Liver (tissue), 9 donors: ENCODE data around the gene TMCO1. TPM values are rescaled to one million over a fixed set of nuclear protein-coding genes. Genes with fewer than 3 reads are reported as not detected.
"Not testable (repeated sequence)": the region's sequence is repeated elsewhere in the genome, so short reads cannot be mapped to it uniquely, and the experiment has no call there.

Experiments used
- DNase-seq: peaks from one replicate; pipeline ENCODE4 v3.0.0-alpha.2; 2017; ENCODE audit warnings: low spot score
- H3K27ac ChIP-seq, 2 donors: one replicate each; pipeline ENCODE4 v1.7.0; 2013; ENCODE audit warnings: inconsistent platforms in 2 of 2, low read length in 2 of 2, control low read depth in 1 of 2, low read depth in 1 of 2, mild to moderate bottlenecking in 1 of 2
- H3K27me3 ChIP-seq, 4 donors: one replicate each; pipeline versions ENCODE4 v1.6.1 to v1.7.0; 2013; ENCODE audit warnings: low read length in 3 of 4, inconsistent platforms in 1 of 4, mild to moderate bottlenecking in 1 of 4, moderate library complexity in 1 of 4; ENCODE audit not compliant: control insufficient read depth in 4 of 4, insufficient read depth in 4 of 4
- H3K36me3 ChIP-seq, 4 donors: one replicate each; pipeline versions ENCODE4 v1.6.1 to v1.7.0; 2013; ENCODE audit warnings: low read length in 3 of 4, mild to moderate bottlenecking in 3 of 4, low read depth in 1 of 4, moderate library complexity in 1 of 4; ENCODE audit not compliant: control insufficient read depth in 4 of 4, insufficient read depth in 3 of 4
- H3K4me1 ChIP-seq, 4 donors: one replicate each; pipeline versions ENCODE4 v1.6.1 to v1.7.0; 2013; ENCODE audit warnings: low read length in 3 of 4, mild to moderate bottlenecking in 3 of 4, moderate library complexity in 1 of 4; ENCODE audit not compliant: control insufficient read depth in 4 of 4, insufficient read depth in 4 of 4
- H3K4me3 ChIP-seq, 3 donors: one replicate each; pipeline versions ENCODE4 v1.6.1 to v1.7.0; 2013; ENCODE audit warnings: low read length in 3 of 3, control low read depth in 1 of 3, low read depth in 1 of 3, mild to moderate bottlenecking in 1 of 3
- H3K9ac ChIP-seq, 2 donors: one replicate each; pipeline ENCODE4 v1.7.0; 2013; ENCODE audit warnings: low read length in 2 of 2, mild to moderate bottlenecking in 2 of 2, moderate library complexity in 2 of 2, control low read depth in 1 of 2, low read depth in 1 of 2
- H3K9me3 ChIP-seq, 4 donors: one replicate each; pipeline versions ENCODE4 v1.6.1 to v1.7.0; 2013; ENCODE audit warnings: low read length in 3 of 4; ENCODE audit not compliant: control insufficient read depth in 4 of 4
- ATF3 ChIP-seq: IDR thresholded peaks from 2 replicates; pipeline ENCODE4 v1.6.1; 2016; ENCODE audit warnings: antibody characterized with exemption
- CTCF ChIP-seq: fragments of 150-350 bp; IDR thresholded peaks from 2 replicates; pipeline ENCODE4 v1.5.1; 2017; ENCODE audit warnings: improper control_type of control experiment, low read depth, low read length; ENCODE audit not compliant: missing input control
- FOXA1 ChIP-seq: IDR thresholded peaks from 2 replicates; pipeline ENCODE4 v1.6.1; 2016; ENCODE audit warnings: antibody characterized with exemption
- HNF4A ChIP-seq, 2 donors: conservative IDR thresholded peaks; 2 replicates each; pipeline ENCODE4 v1.6.1; 2016; ENCODE audit warnings: antibody characterized with exemption in 2 of 2, mild to moderate bottlenecking in 2 of 2
- HNF4G ChIP-seq: IDR thresholded peaks from 2 replicates; pipeline ENCODE4 v1.6.1; 2016; ENCODE audit warnings: antibody characterized with exemption
- JUND ChIP-seq, 2 donors: IDR thresholded peaks; 2 replicates each; pipeline ENCODE4 v1.6.1; 2016; ENCODE audit warnings: antibody characterized with exemption in 2 of 2
- NR2F2 ChIP-seq: IDR thresholded peaks from 2 replicates; pipeline ENCODE4 v1.6.1; 2016; ENCODE audit warnings: antibody characterized with exemption
- REST ChIP-seq: IDR thresholded peaks from 2 replicates; pipeline ENCODE4 v1.6.1; 2016; ENCODE audit warnings: antibody characterized with exemption, mild to moderate bottlenecking
- RXRA ChIP-seq, 2 donors: IDR thresholded peaks; 2 replicates each; pipeline ENCODE4 v1.6.1; 2017 to 2018; ENCODE audit warnings: antibody characterized with exemption in 2 of 2, mild to moderate bottlenecking in 1 of 2
- SP1 ChIP-seq: IDR thresholded peaks from 2 replicates; pipeline ENCODE4 v1.6.1; 2018; ENCODE audit warnings: antibody characterized with exemption, mild to moderate bottlenecking
- TAF1 ChIP-seq: conservative IDR thresholded peaks from 2 replicates; pipeline ENCODE4 v1.6.1; 2016; ENCODE audit warnings: antibody characterized with exemption, mild to moderate bottlenecking
- YY1 ChIP-seq: IDR thresholded peaks from 2 replicates; pipeline ENCODE4 v1.6.1; 2016; ENCODE audit warnings: antibody characterized with exemption, mild to moderate bottlenecking
- WGBS: extraction: QIAGEN DNeasy Blood & Tissue Kit; methylation state at CpG from one replicate; pipeline ENCODE4 v1.1.7; 2013; 5-methylcytosine and 5-hydroxymethylcytosine counted together
- polyA plus RNA-seq, 2 donors: library from polyadenylated mRNA; stranded (reverse) in 1 of 2; unstranded in 1 of 2; fragments of 200-250 nt in 1 of 2; fragments of >200 nt in 1 of 2; fragmentation: Nextera tagmentation in 1 of 2; extraction: Ambion mirVana in 1 of 2; gene quantifications; one replicate each; pipeline versions ENCODE4 v1.2.1 to v1.2.3, GENCODE V29; 2013 to 2015
- total RNA-seq, 2 donors: library from RNA; depleted of rRNA; stranded (reverse); fragments of >200 nt; gene quantifications; one replicate each; pipeline ENCODE4 v1.2.3, GENCODE V29; 2014
- donor health status: healthy.
- donor health status: healthy.
- donor health status: healthy.
- donor health status: healthy.
- donor health status: healthy.

The TMCO1 gene
- total and polyA plus RNA-seq, 4 donors, result 53.8 to 170 (median 71.2) TPM

GRCh38 chr1:165747632-165748447 lies 20.8 kb downstream of the TMCO1 start:
- Histone ChIP-seq H3K9ac (no peak overlapping the region), H3K4me1 (peaks cover 6 to 12% (median 10%) of the 10 kb centered on the region in 4 donors), H3K4me3 (no peak overlapping the region), H3K9me3 (no peaks in the 10 kb centered on the region), H3K27me3 (no peaks in the 10 kb centered on the region), H3K36me3 (peaks cover 2 to 15% (median 10%) of the 10 kb centered on the region in 4 donors), H3K27ac (no peak overlapping the region)
- no peak for TF ChIP-seq FOXA1
- peak; percentile 25 for TF ChIP-seq SP1
- peak; percentile 20 for TF ChIP-seq HNF4G
- TF ChIP-seq REST, result no peak
- peak; percentile 10 to 20 for TF ChIP-seq RXRA (IDR thresholded peaks at IDR 0.05)
- TF ChIP-seq JUND (IDR thresholded peaks at IDR 0.05), result peak in 1 of 2 donors; percentile 27
- peak; percentile 21 for TF ChIP-seq YY1
- TF ChIP-seq HNF4A (conservative IDR thresholded peaks at IDR 0.05), result peak; percentile 51 to 82
- no peak for DNase-seq
- WGBS, result 74% methylated on average over 9 of the region's 9 CpGs

- Histone ChIP-seq H3K36me3 (peaks cover 4 to 35% (median 26%) of the 10 kb centered on the region in 4 donors), H3K4me1 (peaks cover 6 to 12% (median 10%) of the 10 kb centered on the region in 4 donors)
- H3K9me3 ChIP-seq, H3K4me3 ChIP-seq, H3K27ac ChIP-seq, H3K27me3 ChIP-seq, H3K9ac ChIP-seq, DNase-seq: not testable (repeated sequence)
- 100% methylated on average over 1 of the region's 1 CpG for WGBS
Observed at GRCh38 chr1:165744913-165745312, 23.8 kb downstream of the TMCO1 start.

- no peaks in the 10 kb centered on the region for H3K27me3 ChIP-seq
- H3K36me3 ChIP-seq, result peaks cover 6 to 35% (median 26%) of the 10 kb centered on the region in 4 donors
- H3K9ac ChIP-seq, result no peak overlapping the region
- no peak for TF ChIP-seq NR2F2
- TF ChIP-seq ATF3, result no peak
- TF ChIP-seq CTCF, result no peak
- TF ChIP-seq HNF4A (conservative IDR thresholded peaks at IDR 0.05), result peak in 1 of 2 donors; percentile 61
- TF ChIP-seq FOXA1, result no peak
- no peak for TF ChIP-seq SP1
- TF ChIP-seq TAF1, result no peak
- WGBS, result 95% methylated on average over 8 of the region's 8 CpGs
- no peak overlapping the region for H3K4me3 ChIP-seq
- DNase-seq, result no peak
- H3K4me1 ChIP-seq, result peaks cover 5 to 9% (median 7%) of the 10 kb centered on the region in 4 donors
- H3K27ac ChIP-seq, result no peak overlapping the region
- H3K9me3 ChIP-seq, result no peaks in the 10 kb centered on the region
Observed at GRCh38 chr1:165742194-165742593, 26.5 kb downstream of the TMCO1 start.
